Activated T-helper 1 cell treated with anti-CD3 and anti-CD28 coated beads, Interleukin-12 subunit alpha, Interleukin-12 subunit beta, Interleukin-2, Interleukin-4 antibody, amounts not matched to agents 30 ng/mL and 10 ng/mL and 1 ng/mL, durations not matched to agents 14 hours and 24 hours and 36 hours (primary cell): ENCODE data around the gene POC1B. TPM values are rescaled to one million over a fixed set of nuclear protein-coding genes. Genes with fewer than 3 reads are reported as not detected.
"Not testable (repeated sequence)": the region's sequence is repeated elsewhere in the genome, so short reads cannot be mapped to it uniquely, and the experiment has no call there.

Experiments
- DNase-seq: peaks from one replicate; pipeline ENCODE4 v3.0.0; 2021; ENCODE audit warnings: low spot score
- H3K27ac Mint-ChIP-seq: one replicate; pipeline ENCODE4 v1.8.0; 2021; ENCODE audit warnings: mild to moderate bottlenecking, mixed read lengths
- H3K27me3 Mint-ChIP-seq: one replicate; pipeline ENCODE4 v1.8.0; 2022; ENCODE audit warnings: mild to moderate bottlenecking, moderate library complexity, mixed read lengths; ENCODE audit not compliant: insufficient read depth
- H3K36me3 Mint-ChIP-seq: one replicate; pipeline ENCODE4 v1.8.0; 2021; ENCODE audit warnings: low read depth, mixed read lengths
- H3K4me1 Mint-ChIP-seq: one replicate; pipeline ENCODE4 v1.8.0; 2021; ENCODE audit warnings: low read depth, mixed read lengths
- H3K4me3 Mint-ChIP-seq: one replicate; pipeline ENCODE4 v1.8.0; 2021; ENCODE audit warnings: mild to moderate bottlenecking, moderate library complexity, mixed read lengths
- H3K9me3 Mint-ChIP-seq: one replicate; pipeline ENCODE4 v1.8.0; 2021; ENCODE audit warnings: mixed read lengths
- intact Hi-C: fragments of 100-400 bp; cut with micrococcal nuclease; formaldehyde crosslinking; loops from one replicate; pipeline ENCODE4 v1.15.1; 2024
- total RNA-seq: library from RNA; stranded (reverse); gene quantifications from 2 replicates; pipeline ENCODE4 v1.2.3, GENCODE V29; 2022

POC1B gene
- total RNA-seq, 1 donor from 2014 or later, result 22.0 TPM

- Mint-ChIP-seq H3K36me3 (peaks cover 20% of the 10 kb centered on the region), H3K9me3 (no peaks in the 10 kb centered on the region), H3K4me1 (peaks cover 71% of the 10 kb centered on the region), H3K27ac (no peak overlapping the region), H3K4me3 (no peak overlapping the region), H3K27me3 (no peaks in the 10 kb centered on the region)
- DNase-seq, result no peak
- intact Hi-C loops, result loop anchor here (10.0 kb wide), 1 partner anchor 1170 kb away; no protein-coding TSS in a partner anchor
Measured at GRCh38 chr12:89464974-89465592, 60.8 kb downstream of the POC1B start.

- intact Hi-C loops, result loop anchor here (1.0 to 10.0 kb wide), 7 partner anchors 108 to 1167 kb away; no protein-coding TSS in a partner anchor
- H3K4me3 Mint-ChIP-seq, result peak overlapping the region; percentile 60
- no peak for DNase-seq
- H3K36me3 Mint-ChIP-seq, result peaks cover 20% of the 10 kb centered on the region
- peak overlapping the region; percentile 36 for H3K27ac Mint-ChIP-seq
- H3K9me3 Mint-ChIP-seq, result no peaks in the 10 kb centered on the region
- H3K4me1 Mint-ChIP-seq, result peaks cover 43% of the 10 kb centered on the region
- H3K27me3 Mint-ChIP-seq, result no peaks in the 10 kb centered on the region
Measured at GRCh38 chr12:89461649-89462612, 63.9 kb downstream of the POC1B start.

- DNase-seq, result no peak
- intact Hi-C loops, result loop anchor here (1.0 to 10.0 kb wide), 6 partner anchors 107 to 1166 kb away; no protein-coding TSS in a partner anchor
- H3K4me1 Mint-ChIP-seq, result peaks cover 40% of the 10 kb centered on the region
- H3K27me3 Mint-ChIP-seq, result no peaks in the 10 kb centered on the region
- no peaks in the 10 kb centered on the region for H3K9me3 Mint-ChIP-seq
- H3K4me3 Mint-ChIP-seq, result no peak overlapping the region
- H3K27ac Mint-ChIP-seq, result no peak overlapping the region
- H3K36me3 Mint-ChIP-seq, result peaks cover 14% of the 10 kb centered on the region
Measured at GRCh38 chr12:89461190-89461589, 64.7 kb downstream of the POC1B start.

GRCh38 chr12:89459279-89459678 lies 66.6 kb downstream of the POC1B start:
- H3K27ac Mint-ChIP-seq, H3K9me3 Mint-ChIP-seq, H3K4me3 Mint-ChIP-seq, H3K27me3 Mint-ChIP-seq, intact Hi-C loops, DNase-seq: not testable (repeated sequence)
- H3K4me1 Mint-ChIP-seq, result peaks cover 42% of the 10 kb centered on the region
- peaks cover 14% of the 10 kb centered on the region for H3K36me3 Mint-ChIP-seq

- H3K27me3 Mint-ChIP-seq, result no peaks in the 10 kb centered on the region
- intact Hi-C loops, result no loop called here
- peaks cover 10% of the 10 kb centered on the region for H3K36me3 Mint-ChIP-seq
- no peak overlapping the region for H3K4me3 Mint-ChIP-seq
- H3K27ac Mint-ChIP-seq, result no peak overlapping the region
- no peaks in the 10 kb centered on the region for H3K9me3 Mint-ChIP-seq
- peaks cover 44% of the 10 kb centered on the region for H3K4me1 Mint-ChIP-seq
- DNase-seq, result no peak
Measured at GRCh38 chr12:89456565-89456964, 69.3 kb downstream of the POC1B start.

- no peak for DNase-seq
- intact Hi-C loops, result loop anchor here (5.0 kb wide), 1 partner anchor 72 kb away; no protein-coding TSS in a partner anchor
- Mint-ChIP-seq H3K27me3 (no peaks in the 10 kb centered on the region), H3K9me3 (no peaks in the 10 kb centered on the region), H3K4me1 (peaks cover 42% of the 10 kb centered on the region), H3K4me3 (no peak overlapping the region), H3K36me3 (peaks cover 12% of the 10 kb centered on the region), H3K27ac (no peak overlapping the region)
Measured at GRCh38 chr12:89454080-89454848, 71.6 kb downstream of the POC1B start.

GRCh38 chr12:89453121-89453978 lies 72.5 kb downstream of the POC1B start:
- Mint-ChIP-seq H3K27me3 (no peaks in the 10 kb centered on the region), H3K9me3 (no peaks in the 10 kb centered on the region)
- intact Hi-C loops, result loop anchor here (5.0 kb wide), 1 partner anchor 71 kb away; no protein-coding TSS in a partner anchor

GRCh38 chr12:89451841-89452251 lies 74.0 kb downstream of the POC1B start:
- Mint-ChIP-seq H3K4me3 (no peak overlapping the region), H3K4me1 (peaks cover 44% of the 10 kb centered on the region), H3K27me3 (no peaks in the 10 kb centered on the region), H3K9me3 (no peaks in the 10 kb centered on the region), H3K36me3 (peaks cover 16% of the 10 kb centered on the region), H3K27ac (no peak overlapping the region)
- intact Hi-C loops, result loop anchor here (5.0 kb wide), 1 partner anchor 70 kb away; no protein-coding TSS in a partner anchor
- no peak for DNase-seq

More at GRCh38 chr12:89453121-89453978, 72.5 kb downstream of the POC1B start:
- DNase-seq, result no peak
- Mint-ChIP-seq H3K4me1 (peaks cover 44% of the 10 kb centered on the region), H3K36me3 (peaks cover 11% of the 10 kb centered on the region), H3K27ac (no peak overlapping the region), H3K4me3 (no peak overlapping the region)

GRCh38 chr12:89450907-89451306 lies 74.9 kb downstream of the POC1B start:
- no peak for DNase-seq
- Mint-ChIP-seq H3K9me3 (no peaks in the 10 kb centered on the region), H3K4me3 (no peak overlapping the region), H3K36me3 (peaks cover 19% of the 10 kb centered on the region), H3K27me3 (no peaks in the 10 kb centered on the region), H3K4me1 (peaks cover 41% of the 10 kb centered on the region), H3K27ac (no peak overlapping the region)
- intact Hi-C loops, result loop anchor here (5.0 kb wide), 1 partner anchor 69 kb away; no protein-coding TSS in a partner anchor

- Mint-ChIP-seq H3K9me3 (peaks cover 12% of the 10 kb centered on the region), H3K27ac (no peak overlapping the region), H3K27me3 (no peaks in the 10 kb centered on the region), H3K4me1 (peaks cover 28% of the 10 kb centered on the region), H3K4me3 (no peak overlapping the region), H3K36me3 (peaks cover 27% of the 10 kb centered on the region)
- intact Hi-C loops, result no loop called here
- no peak for DNase-seq
Measured at GRCh38 chr12:89448951-89449371, 76.9 kb downstream of the POC1B start.

- no peak overlapping the region for H3K4me3 Mint-ChIP-seq
- DNase-seq, result no peak
- peaks cover 29% of the 10 kb centered on the region for H3K36me3 Mint-ChIP-seq
- H3K27ac Mint-ChIP-seq, result no peak overlapping the region
- no peaks in the 10 kb centered on the region for H3K27me3 Mint-ChIP-seq
- peaks cover 24% of the 10 kb centered on the region for H3K4me1 Mint-ChIP-seq
- H3K9me3 Mint-ChIP-seq, result peaks cover 15% of the 10 kb centered on the region
- intact Hi-C loops, result no loop called here
Measured at GRCh38 chr12:89448526-89448925, 77.3 kb downstream of the POC1B start.
